OCI-LY7 (cell line): Measurements from ENCODE around the gene BCL7C. TPM values are rescaled to one million over a fixed set of nuclear protein-coding genes. Genes with fewer than 3 reads are reported as not detected.

ENCODE experiments used
- BruUV-seq: library from RNA; stranded (reverse); fragments of 400-500 nt; replicated peaks from 2 replicates; lab custom pipeline; 2021; lab: Mats Ljungman, UMichigan
- CTCF ChIA-PET: fragments of 300-600 bp; sonication (Branson Sonifier 250); formaldehyde crosslinking; loops from one replicate; lab custom pipeline; 2022; ENCODE audit warnings: antibody characterized with exemption; ENCODE audit not compliant: unreplicated experiment; lab: Charles Lee
- POLR2A ChIA-PET: fragments of 300-600 bp; sonication (Branson Sonifier 250); formaldehyde crosslinking; loops from one replicate; lab custom pipeline; 2022; ENCODE audit warnings: antibody characterized with exemption; lab: Charles Lee
- DNase-seq: peaks from one replicate; pipeline ENCODE4 v3.0.0-alpha.2; 2015; ENCODE audit warnings: low spot score
- H2AFZ ChIP-seq: fragments of 200-600 bp; sonication (generic), shearing (Covaris generic); 2 replicates; pipeline ENCODE4 v1.6.1; 2014; ENCODE audit warnings: mild to moderate bottlenecking, antibody characterized with exemption, low read length, moderate library complexity
- H3K27ac ChIP-seq: fragments of 200-600 bp; sonication (generic); 2 replicates; pipeline ENCODE4 v1.5.1; 2014; ENCODE audit warnings: mixed run types, low read depth, mild to moderate bottlenecking, moderate library complexity, low read length, inconsistent platforms; ENCODE audit not compliant: poor library complexity, severe bottlenecking
- H3K36me3 ChIP-seq: fragments of 200-600 bp; sonication (generic); 2 replicates; pipeline ENCODE4 v1.6.1; 2014; ENCODE audit warnings: mild to moderate bottlenecking, antibody characterized with exemption, low read length, moderate library complexity, mixed read lengths; ENCODE audit not compliant: insufficient read depth
- H3K4me1 ChIP-seq: fragments of 200-600 bp; sonication (generic); 2 replicates; pipeline ENCODE4 v1.5.1; 2014; ENCODE audit warnings: mild to moderate bottlenecking, low read length; ENCODE audit not compliant: insufficient read depth, poor library complexity, severe bottlenecking
- H3K4me2 ChIP-seq: fragments of 200-600 bp; sonication (generic); 2 replicates; pipeline ENCODE4 v1.6.1; 2014; ENCODE audit warnings: mild to moderate bottlenecking, low read length
- H3K4me3 ChIP-seq: fragments of 200-600 bp; sonication (generic); 2 replicates; pipeline ENCODE4 v1.5.1; 2014; ENCODE audit warnings: mild to moderate bottlenecking, low read depth, low read length; ENCODE audit not compliant: poor library complexity, severe bottlenecking
- H3K79me2 ChIP-seq: fragments of 200-600 bp; sonication (generic); 2 replicates; pipeline ENCODE4 v1.6.1; 2016; ENCODE audit warnings: low read depth, mild to moderate bottlenecking, low read length, moderate library complexity, mixed read lengths; ENCODE audit not compliant: insufficient read depth
- H3K9me2 ChIP-seq: fragments of 200-600 bp; sonication (generic); 2 replicates; pipeline ENCODE4 v1.6.1; 2016; ENCODE audit warnings: mild to moderate bottlenecking, low read length, mixed read lengths; ENCODE audit not compliant: insufficient read depth
- H3K9me3 ChIP-seq: fragments of 200-600 bp; sonication (generic); 2 replicates; pipeline ENCODE4 v1.6.1; 2014; ENCODE audit warnings: mild to moderate bottlenecking, mixed run types, low read length, mixed read lengths
- H4K20me1 ChIP-seq: fragments of 200-600 bp; sonication (generic); 2 replicates; pipeline ENCODE4 v1.6.1; 2014; ENCODE audit warnings: mild to moderate bottlenecking, antibody characterized with exemption, low read length, moderate library complexity, mixed read lengths; ENCODE audit not compliant: insufficient read depth
- EZH2phosphoT487 ChIP-seq: fragments of 200-600 bp; sonication (generic); IDR thresholded peaks from 2 replicates; pipeline ENCODE4 v1.6.1; 2018; ENCODE audit warnings: low read depth, borderline replicate concordance, mild to moderate bottlenecking, mixed run types, antibody characterized with exemption, low read length, moderate library complexity, mixed read lengths
- intact Hi-C: fragments of 100-400 bp; cut with micrococcal nuclease; formaldehyde crosslinking; loops from one replicate; pipeline ENCODE4 v1.10.0; 2022; ENCODE audit not compliant: unreplicated experiment
- total RNA-seq, 2 experiments: library from RNA; depleted of rRNA in 1 of 2; stranded (reverse); fragments of >200 nt in 1 of 2; shearing (Covaris generic) in 1 of 2; gene quantifications; 2 replicates each; pipeline ENCODE4 v1.2.3, GENCODE V29; 2014 to 2022
- TF ChIP-seq, protein P1 (sequence below): fragments of 200-600 bp; sonication (generic); conservative IDR thresholded peaks from 2 replicates; pipeline ENCODE4 v1.5.1; 2014; ENCODE audit warnings: mild to moderate bottlenecking, antibody characterized with exemption, low read length, moderate library complexity, mixed read lengths

Gene BCL7C
- total RNA-seq, 2 experiments from 2014 or later, result 11.0 to 17.8 TPM

GRCh38 chr16:30895627-30896260, 1.9 kb upstream of the BCL7C start:
- Histone ChIP-seq H3K79me2 (no peaks in the 10 kb centered on the region), H3K36me3 (peaks cover 4% of the 10 kb centered on the region; the same call in 1 of the 2 replicates), H2AFZ (peak overlapping the region; percentile 100; the same call in 1 of the 2 replicates), H3K27ac (no peak overlapping the region), H3K4me2 (peak overlapping the region; percentile 76; the same call in 1 of the 2 replicates), H4K20me1 (no peaks in the 10 kb centered on the region), H3K9me3 (no peaks in the 10 kb centered on the region), H3K4me1 (peaks cover 46% of the 10 kb centered on the region), H3K9me2 (no peaks in the 10 kb centered on the region), H3K4me3 (no peak overlapping the region)
- no peak for DNase-seq
- POLR2A ChIA-PET, result no interaction called here
- CTCF ChIA-PET, result interaction anchor here (0.6 kb wide), 1 partner anchor 284 kb away, joined by 4 read pairs; no protein-coding TSS in a partner anchor
- TF ChIP-seq, protein P1, sequence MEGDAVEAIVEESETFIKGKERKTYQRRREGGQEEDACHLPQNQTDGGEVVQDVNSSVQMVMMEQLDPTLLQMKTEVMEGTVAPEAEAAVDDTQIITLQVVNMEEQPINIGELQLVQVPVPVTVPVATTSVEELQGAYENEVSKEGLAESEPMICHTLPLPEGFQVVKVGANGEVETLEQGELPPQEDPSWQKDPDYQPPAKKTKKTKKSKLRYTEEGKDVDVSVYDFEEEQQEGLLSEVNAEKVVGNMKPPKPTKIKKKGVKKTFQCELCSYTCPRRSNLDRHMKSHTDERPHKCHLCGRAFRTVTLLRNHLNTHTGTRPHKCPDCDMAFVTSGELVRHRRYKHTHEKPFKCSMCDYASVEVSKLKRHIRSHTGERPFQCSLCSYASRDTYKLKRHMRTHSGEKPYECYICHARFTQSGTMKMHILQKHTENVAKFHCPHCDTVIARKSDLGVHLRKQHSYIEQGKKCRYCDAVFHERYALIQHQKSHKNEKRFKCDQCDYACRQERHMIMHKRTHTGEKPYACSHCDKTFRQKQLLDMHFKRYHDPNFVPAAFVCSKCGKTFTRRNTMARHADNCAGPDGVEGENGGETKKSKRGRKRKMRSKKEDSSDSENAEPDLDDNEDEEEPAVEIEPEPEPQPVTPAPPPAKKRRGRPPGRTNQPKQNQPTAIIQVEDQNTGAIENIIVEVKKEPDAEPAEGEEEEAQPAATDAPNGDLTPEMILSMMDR, result no peak
- no peak for TF ChIP-seq EZH2phosphoT487
- BruUV-seq, result no TSS peak
- intact Hi-C loops, result no loop called here

DNA sequence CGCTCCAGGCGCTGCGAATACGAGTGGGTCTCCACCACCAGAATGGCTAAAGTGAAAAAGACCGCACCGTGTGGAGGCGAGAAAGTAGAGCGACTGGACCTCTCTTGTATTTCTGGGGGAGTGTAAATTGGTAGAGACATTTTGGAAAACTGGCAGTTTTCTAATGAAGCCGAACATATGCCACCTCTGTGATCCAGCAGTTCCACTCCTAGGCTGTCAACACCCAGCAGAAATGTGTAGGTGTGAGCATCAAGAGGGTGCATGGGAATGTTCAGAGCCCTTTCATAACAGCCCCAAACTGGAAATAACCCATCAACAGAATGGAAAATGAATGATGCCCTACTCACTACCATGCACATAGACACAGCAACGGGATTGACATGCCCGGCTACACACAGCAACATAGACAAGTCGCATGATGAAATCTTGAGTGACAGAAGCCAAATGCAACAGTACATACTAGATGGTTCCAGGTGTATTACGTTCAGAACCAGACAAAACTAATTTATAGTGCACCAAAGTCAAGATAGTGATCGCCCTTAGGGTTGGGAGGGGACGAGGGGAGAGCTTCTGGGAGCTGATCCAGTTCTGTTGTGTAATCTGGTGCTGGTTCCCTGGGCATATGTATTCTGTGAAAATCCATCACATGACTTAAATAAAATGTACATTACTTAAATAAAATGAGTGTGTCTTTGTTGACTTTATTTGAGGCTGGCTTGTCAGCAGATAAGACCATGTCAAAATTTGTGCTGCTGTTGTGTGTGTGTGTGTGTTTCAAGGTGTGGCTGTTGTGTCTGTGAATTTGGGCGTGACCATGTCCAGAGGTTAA, 877 bp upstream of the BCL7C start:
- intact Hi-C loops, result loop anchor here (5.0 kb wide), 1 partner anchor 52 kb away; no protein-coding TSS in a partner anchor
- H3K9me2 ChIP-seq, result no peaks in the 10 kb centered on the region
- peak overlapping the region; percentile 50 for H3K27ac ChIP-seq
- H3K4me3 ChIP-seq, result peak overlapping the region; percentile 79
- peak overlapping the region; percentile 74 for H3K4me2 ChIP-seq
- no peak for DNase-seq
- H3K9me3 ChIP-seq, result no peaks in the 10 kb centered on the region
- POLR2A ChIA-PET, result no interaction called here
- peak overlapping the region; percentile 95 for H2AFZ ChIP-seq
- no peaks in the 10 kb centered on the region for H3K79me2 ChIP-seq
- H3K36me3 ChIP-seq, result peaks cover 4% of the 10 kb centered on the region; the same call in 1 of the 2 replicates
- H3K4me1 ChIP-seq, result peaks cover 46% of the 10 kb centered on the region
- no peaks in the 10 kb centered on the region for H4K20me1 ChIP-seq
- TSS peak; percentile 71 for BruUV-seq
- TF ChIP-seq EZH2phosphoT487, result no peak
- TF ChIP-seq, protein P1, result no peak; the same call in 1 of the 2 replicates
- CTCF ChIA-PET, result no interaction called here
